Measurements from ENCODE around the gene FAAH2.

DNA sequence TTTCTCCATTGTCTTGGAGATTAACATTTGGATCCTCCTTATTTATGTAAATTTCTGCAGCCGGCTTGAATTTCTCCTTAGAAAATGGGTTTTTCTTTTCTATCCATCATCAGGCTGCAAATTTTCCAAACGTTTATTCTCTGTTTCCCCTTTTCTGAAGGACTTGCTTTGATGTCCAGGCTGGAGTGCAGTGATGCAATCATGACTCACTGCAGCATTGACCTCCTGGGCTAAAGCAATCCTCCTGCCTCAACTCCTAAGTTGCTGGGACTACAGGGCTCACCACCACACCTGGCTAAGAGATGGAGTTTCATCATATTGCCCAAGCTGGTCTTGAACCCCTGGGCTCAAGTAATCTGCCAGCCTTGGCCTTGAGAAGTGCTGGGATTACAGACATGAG, 161.3 kb downstream of the FAAH2 start:
- TF ChIP-seq, protein P1, sequence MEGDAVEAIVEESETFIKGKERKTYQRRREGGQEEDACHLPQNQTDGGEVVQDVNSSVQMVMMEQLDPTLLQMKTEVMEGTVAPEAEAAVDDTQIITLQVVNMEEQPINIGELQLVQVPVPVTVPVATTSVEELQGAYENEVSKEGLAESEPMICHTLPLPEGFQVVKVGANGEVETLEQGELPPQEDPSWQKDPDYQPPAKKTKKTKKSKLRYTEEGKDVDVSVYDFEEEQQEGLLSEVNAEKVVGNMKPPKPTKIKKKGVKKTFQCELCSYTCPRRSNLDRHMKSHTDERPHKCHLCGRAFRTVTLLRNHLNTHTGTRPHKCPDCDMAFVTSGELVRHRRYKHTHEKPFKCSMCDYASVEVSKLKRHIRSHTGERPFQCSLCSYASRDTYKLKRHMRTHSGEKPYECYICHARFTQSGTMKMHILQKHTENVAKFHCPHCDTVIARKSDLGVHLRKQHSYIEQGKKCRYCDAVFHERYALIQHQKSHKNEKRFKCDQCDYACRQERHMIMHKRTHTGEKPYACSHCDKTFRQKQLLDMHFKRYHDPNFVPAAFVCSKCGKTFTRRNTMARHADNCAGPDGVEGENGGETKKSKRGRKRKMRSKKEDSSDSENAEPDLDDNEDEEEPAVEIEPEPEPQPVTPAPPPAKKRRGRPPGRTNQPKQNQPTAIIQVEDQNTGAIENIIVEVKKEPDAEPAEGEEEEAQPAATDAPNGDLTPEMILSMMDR (IDR thresholded peaks at IDR 0.05; ENCODE audit: low read depth, low read length, poor library complexity, severe bottlenecking): no peak
- no peak for TF ChIP-seq EZH2phosphoT487 (IDR thresholded peaks at IDR 0.05; ENCODE audit: borderline replicate concordance, low read length)

Data from DOHH2 (cell line).